Kidney epithelial cell (primary cell): Measurements from ENCODE around the gene LIPG. TPM values are rescaled to one million over a fixed set of nuclear protein-coding genes. Genes with fewer than 3 reads are reported as not detected.
"Not testable (repeated sequence)": the region's sequence is repeated elsewhere in the genome, so short reads cannot be mapped to it uniquely, and the experiment has no call there.

Source experiments
- DNase-seq: peaks from one replicate; pipeline ENCODE4 v3.0.0-alpha.2; 2010; ENCODE audit warnings: low read depth
- H3K27me3 ChIP-seq: 2 replicates; pipeline ENCODE4 v1.6.0; 2011; ENCODE audit warnings: low read length; ENCODE audit not compliant: control insufficient read depth, insufficient read depth
- H3K36me3 ChIP-seq: 2 replicates; pipeline ENCODE4 v1.5.1; 2011; ENCODE audit warnings: low read length; ENCODE audit not compliant: control insufficient read depth, insufficient read depth
- H3K4me3 ChIP-seq: 2 replicates; pipeline ENCODE4 v1.5.1; 2011; ENCODE audit warnings: low read depth, mild to moderate bottlenecking, control low read depth, low read length
- CTCF ChIP-seq: IDR thresholded peaks from 2 replicates; pipeline ENCODE4 v1.5.1; 2011; ENCODE audit warnings: mild to moderate bottlenecking, moderate library complexity, low read length, control low read depth, inconsistent platforms; ENCODE audit not compliant: insufficient read depth, poor library complexity, severe bottlenecking
- total RNA-seq: library from RNA; depleted of rRNA; stranded (reverse); fragments of >200 nt; gene quantifications from 2 replicates; pipeline ENCODE4 v1.2.3, GENCODE V29; 2015

The LIPG gene
- total RNA-seq, 1 donor from 2014 or later = 196 TPM

- Histone ChIP-seq H3K36me3 (peaks cover 9% of the 10 kb centered on the region), H3K27me3 (no peaks in the 10 kb centered on the region), H3K4me3 (no peak overlapping the region)
- no peak for DNase-seq
- no peak for TF ChIP-seq CTCF
Observed at GRCh38 chr18:49582579-49582978, 20.7 kb downstream of the LIPG start.

GRCh38 chr18:49584394-49584793 is 22.5 kb downstream of the LIPG start:
- peaks cover 13% of the 10 kb centered on the region for H3K36me3 ChIP-seq
- H3K4me3 ChIP-seq = no peak overlapping the region
- H3K27me3 ChIP-seq = no peaks in the 10 kb centered on the region
- no peak for TF ChIP-seq CTCF
- DNase-seq = no peak

- H3K27me3 ChIP-seq, DNase-seq, H3K4me3 ChIP-seq: not testable (repeated sequence)
- H3K36me3 ChIP-seq = peaks cover 13% of the 10 kb centered on the region
Observed at GRCh38 chr18:49584951-49585350, 23.1 kb downstream of the LIPG start.

GRCh38 chr18:49585781-49586663 is 24.2 kb downstream of the LIPG start:
- no peak for DNase-seq
- H3K36me3 ChIP-seq = peaks cover 14% of the 10 kb centered on the region
- no peaks in the 10 kb centered on the region for H3K27me3 ChIP-seq
- TF ChIP-seq CTCF = no peak
- no peak overlapping the region for H3K4me3 ChIP-seq

- peaks cover 11% of the 10 kb centered on the region for H3K36me3 ChIP-seq
- no peaks in the 10 kb centered on the region for H3K27me3 ChIP-seq
- no peak overlapping the region for H3K4me3 ChIP-seq
- no peak for TF ChIP-seq CTCF
- DNase-seq = no peak
Observed at GRCh38 chr18:49588171-49588570, 26.3 kb downstream of the LIPG start.

- no peak overlapping the region for H3K4me3 ChIP-seq
- H3K27me3 ChIP-seq = no peaks in the 10 kb centered on the region
- no peak for DNase-seq
- no peak for TF ChIP-seq CTCF
- H3K36me3 ChIP-seq = peaks cover 10% of the 10 kb centered on the region
Observed at GRCh38 chr18:49588971-49589370, 27.1 kb downstream of the LIPG start.
